ENCODE measurements around the gene KPNA6. TPM values are rescaled to one million over a fixed set of nuclear protein-coding genes. Genes with fewer than 3 reads are reported as not detected.

KPNA6 gene
- total and polyA plus RNA-seq, 2 of the 13 experiments (the other 11 are each of a cell fraction or from before 2014, with no cell fraction given) = 22.0 to 47.5 TPM

DNA sequence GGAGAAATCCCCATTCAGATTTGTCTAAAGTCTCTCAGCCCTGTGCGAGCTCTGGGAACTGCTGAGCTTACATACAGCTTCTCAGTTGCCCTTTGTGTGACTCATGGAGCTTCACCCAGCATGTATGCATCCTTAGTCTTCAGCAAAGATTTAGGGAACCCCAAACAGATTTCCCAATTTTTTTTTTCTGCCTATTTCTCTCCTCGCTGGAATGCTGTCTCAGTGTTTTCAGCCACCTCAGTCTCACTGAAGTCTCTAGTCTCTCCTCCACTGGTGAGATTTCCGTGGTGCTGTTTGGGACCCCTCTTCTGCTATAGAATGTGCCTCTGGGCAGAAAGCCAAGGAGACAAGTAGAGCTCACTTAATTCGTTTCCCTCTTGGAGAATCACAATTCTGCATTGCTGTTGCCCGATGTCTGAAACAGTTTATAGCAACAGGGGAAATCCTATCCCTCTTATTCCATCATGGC is 43.5 kb downstream of the KPNA6 start:
- H3K4me3 ChIP-seq (replicated peaks in 1 of 3; ENCODE audit: insufficient read depth in 1 of 3, low read depth in 2 of 3, low read length in 3 of 3) = no peak overlapping the region
- no peak overlapping the region for H3K9ac ChIP-seq (ENCODE audit: insufficient read depth, low read depth, low read length)
- DNase-seq (ENCODE audit: low spot score) (no peak), FAIRE-seq (no peak), ATAC-seq (no peak)
- no peak overlapping the region for H3K27ac ChIP-seq (ENCODE audit: extremely low read length, insufficient read depth, low read length)
- POLR2A ChIA-PET = interaction anchor here (1.0 kb wide), 1 partner anchor 28 kb away, joined by 3 read pairs; the partner anchor contains the start of gene TXLNA
- no peak overlapping the region for H3K4me2 ChIP-seq (ENCODE audit: low read depth, low read length)
- no peaks in the 10 kb centered on the region for H3K4me1 ChIP-seq (ENCODE audit: insufficient read depth, low read length)
- no peaks in the 10 kb centered on the region for H3K27me3 ChIP-seq (ENCODE audit: control insufficient read depth in 1 of 2, insufficient read depth in 2 of 2, low read length in 2 of 2)
- no peak for TF ChIP-seq ZFP36L1 (CRISPR knock-in tag; IDR thresholded peaks at IDR 0.05)
- TF ChIP-seq ZFP37 (CRISPR knock-in tag; IDR thresholded peaks at IDR 0.05; ENCODE audit: borderline replicate concordance) = no peak
- no peak for TF ChIP-seq RBAK (CRISPR knock-in tag; IDR thresholded peaks at IDR 0.05)
- TF ChIP-seq ZBTB42 (CRISPR knock-in tag; IDR thresholded peaks at IDR 0.05) = no peak
- TF ChIP-seq MAFG (CRISPR knock-in tag; IDR thresholded peaks at IDR 0.05) = no peak
- no peak for TF ChIP-seq ZNF432 (CRISPR knock-in tag; IDR thresholded peaks at IDR 0.05; ENCODE audit: borderline replicate concordance)
- no peak for TF ChIP-seq FOXP1 (IDR thresholded peaks at IDR 0.05)
- TF ChIP-seq FOXP1 (CRISPR knock-in tag; IDR thresholded peaks at IDR 0.05) = no peak
- TF ChIP-seq, protein P1, sequence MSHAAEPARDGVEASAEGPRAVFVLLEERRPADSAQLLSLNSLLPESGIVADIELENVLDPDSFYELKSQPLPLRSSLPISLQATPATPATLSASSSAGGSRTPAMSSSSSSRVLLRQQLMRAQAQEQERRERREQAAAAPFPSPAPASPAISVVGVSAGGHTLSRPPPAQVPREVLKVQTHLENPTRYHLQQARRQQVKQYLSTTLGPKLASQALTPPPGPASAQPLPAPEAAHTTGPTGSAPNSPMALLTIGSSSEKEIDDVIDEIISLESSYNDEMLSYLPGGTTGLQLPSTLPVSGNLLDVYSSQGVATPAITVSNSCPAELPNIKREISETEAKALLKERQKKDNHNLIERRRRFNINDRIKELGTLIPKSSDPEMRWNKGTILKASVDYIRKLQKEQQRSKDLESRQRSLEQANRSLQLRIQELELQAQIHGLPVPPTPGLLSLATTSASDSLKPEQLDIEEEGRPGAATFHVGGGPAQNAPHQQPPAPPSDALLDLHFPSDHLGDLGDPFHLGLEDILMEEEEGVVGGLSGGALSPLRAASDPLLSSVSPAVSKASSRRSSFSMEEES (CRISPR knock-in tag; IDR thresholded peaks at IDR 0.05) = no peak
- TF ChIP-seq CBFB (CRISPR knock-in tag; IDR thresholded peaks at IDR 0.05) = no peak
- TF ChIP-seq ZNF709 (CRISPR knock-in tag; IDR thresholded peaks at IDR 0.05) = no peak
- no peak for TF ChIP-seq ZNF225 (CRISPR knock-in tag; IDR thresholded peaks at IDR 0.05)
- no peak for TF ChIP-seq MBD4 (IDR thresholded peaks at IDR 0.05; ENCODE audit: borderline replicate concordance, low read length)
- in situ Hi-C loops (cut with HindIII; ENCODE audit: extremely low pct_ligation_motif_present, low pct_unique_long_range_greater_than_20kb) (no loop called here), intact Hi-C loops (cut with micrococcal nuclease; ENCODE audit: unreplicated experiment) (no loop called here)
- CTCF ChIA-PET (ENCODE audit: low intra/inter-chr PET ratio, low total read pairs) = no interaction called here
- peaks cover 52% of the 10 kb centered on the region for H3K79me2 ChIP-seq (ENCODE audit: insufficient read depth, low read length)
- BruUV-seq (replicated peaks) = no TSS peak
- H2AFZ ChIP-seq (ENCODE audit: low read length) = no peak overlapping the region
- 0 out of 2 replicates have a peak, but pooled peaks cover 8% of the 10 kb centered on the region for H4K20me1 ChIP-seq (ENCODE audit: insufficient read depth, low read length)
- 92% methylated on average over 5 of the region's 5 CpGs for WGBS (ENCODE audit: low lambda C conversion rate)
- peaks cover 2 to 12% of the 10 kb centered on the region in 2 experiments; a peak in 3 of 5 replicates for H3K36me3 ChIP-seq (replicated peaks in 1 of 2; ENCODE audit: control insufficient read depth in 1 of 2, insufficient read depth in 2 of 2, low read length in 2 of 2)
- no peaks in the 10 kb centered on the region for H3K9me3 ChIP-seq (ENCODE audit: low read length)
